GM19467 (cell line): ENCODE results near the gene SELENOH.
A peak's percentile ranks its signal among the peaks of the same experiment; 100 is the strongest.
"Not testable (repeated sequence)": the region's sequence is repeated elsewhere in the genome, so short reads cannot be mapped to it uniquely, and the experiment has no call there.

ENCODE experiments used
- ATAC-seq: cut with Tn5 transposase; IDR thresholded peaks from one replicate; pipeline ENCODE4 v1.9.1; 2021; ENCODE audit warnings: mild to moderate bottlenecking, moderate library complexity; ENCODE audit not compliant: unreplicated experiment

Gene SELENOH, protein sequence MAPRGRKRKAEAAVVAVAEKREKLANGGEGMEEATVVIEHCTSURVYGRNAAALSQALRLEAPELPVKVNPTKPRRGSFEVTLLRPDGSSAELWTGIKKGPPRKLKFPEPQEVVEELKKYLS

DNA sequence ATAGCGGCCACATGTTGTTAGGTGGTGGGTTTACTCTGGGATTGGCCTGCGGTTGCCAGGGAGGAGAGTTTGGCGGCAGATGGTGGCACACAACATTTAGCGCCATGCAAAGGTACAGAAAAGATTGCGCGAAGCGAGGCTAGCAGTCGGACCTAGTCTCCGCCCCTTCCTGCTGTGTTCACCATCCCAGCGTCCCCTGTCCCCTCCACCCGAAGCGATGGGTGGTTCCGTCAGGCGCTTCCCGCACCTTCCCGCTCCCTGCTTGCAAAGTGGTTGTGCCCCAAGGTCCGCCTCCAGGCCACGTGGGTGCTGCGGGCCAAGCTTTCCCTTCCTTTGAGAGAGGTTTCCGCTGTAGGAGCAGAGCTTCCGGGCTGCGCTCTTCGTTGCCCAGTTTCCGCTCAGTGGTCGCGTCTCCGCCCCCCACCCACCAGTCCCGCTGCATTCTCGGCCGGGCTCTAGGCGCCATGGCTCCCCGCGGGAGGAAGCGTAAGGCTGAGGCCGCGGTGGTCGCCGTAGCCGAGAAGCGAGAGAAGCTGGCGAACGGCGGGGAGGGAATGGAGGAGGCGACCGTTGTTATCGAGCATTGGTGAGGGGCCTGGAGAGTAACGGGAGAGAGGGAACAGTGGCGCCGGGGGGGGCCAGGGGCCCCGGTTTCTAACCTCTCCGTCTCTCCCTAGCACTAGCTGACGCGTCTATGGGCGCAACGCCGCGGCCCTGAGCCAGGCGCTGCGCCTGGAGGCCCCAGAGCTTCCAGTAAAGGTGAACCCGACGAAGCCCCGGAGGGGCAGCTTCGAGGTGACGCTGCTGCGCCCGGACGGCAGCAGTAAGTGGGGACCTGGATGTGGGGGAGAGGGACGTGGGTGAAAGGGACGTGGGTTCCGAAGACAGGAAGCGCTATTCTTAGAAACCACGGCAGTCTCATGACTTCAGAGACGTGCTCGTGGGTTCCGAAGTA, at the start of gene SELENOH:
TSS of gene SELENOH (plus strand) at position 360 of the 955 bp plus-strand sequence. CDS start at position 465, 105 bp downstream.
- peak; percentile 90 for ATAC-seq

DNA sequence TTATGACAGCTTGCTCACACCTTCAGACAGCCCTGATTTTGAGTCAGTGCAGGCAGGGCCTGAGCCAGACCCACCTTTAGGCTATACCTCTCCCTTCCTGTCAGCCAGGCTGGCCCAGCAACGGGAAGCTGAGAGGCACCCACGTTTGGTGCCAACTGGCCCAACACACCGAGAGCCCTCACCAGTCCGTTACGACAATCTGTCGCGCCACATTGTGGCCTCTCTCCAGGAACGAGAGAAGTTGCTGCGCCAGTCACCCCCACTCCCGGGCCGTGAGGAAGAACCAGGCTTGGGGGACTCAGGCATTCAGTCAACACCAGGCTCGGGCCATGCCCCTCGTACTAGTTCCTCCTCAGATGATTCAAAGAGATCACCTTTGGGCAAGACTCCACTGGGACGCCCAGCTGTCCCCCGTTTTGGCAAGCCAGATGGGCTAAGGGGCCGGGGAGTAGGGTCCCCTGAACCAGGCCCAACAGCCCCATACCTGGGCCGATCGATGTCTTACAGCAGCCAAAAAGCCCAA, 42.4 kb upstream of the SELENOH start:
- no peak for ATAC-seq

DNA sequence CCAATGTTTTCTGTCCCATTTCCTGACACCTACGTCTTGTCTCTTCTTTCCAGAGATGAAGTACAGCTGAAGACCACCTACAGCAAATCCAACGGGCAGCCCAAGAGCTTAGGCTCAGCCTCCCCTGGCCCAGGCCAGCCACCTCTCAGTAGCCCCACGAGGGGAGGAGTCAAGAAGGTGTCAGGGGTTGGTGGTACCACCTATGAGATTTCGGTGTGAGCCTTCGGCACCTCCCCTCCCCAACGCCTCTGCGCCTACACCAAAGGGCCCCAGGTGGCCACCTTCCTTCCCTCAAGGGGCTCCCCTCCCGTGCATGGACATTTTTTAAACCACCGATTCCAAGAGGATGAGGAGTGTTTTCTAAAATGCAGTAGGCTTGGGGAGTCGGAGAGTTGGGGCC, 41.5 kb upstream of the SELENOH start:
- no peak for ATAC-seq

DNA sequence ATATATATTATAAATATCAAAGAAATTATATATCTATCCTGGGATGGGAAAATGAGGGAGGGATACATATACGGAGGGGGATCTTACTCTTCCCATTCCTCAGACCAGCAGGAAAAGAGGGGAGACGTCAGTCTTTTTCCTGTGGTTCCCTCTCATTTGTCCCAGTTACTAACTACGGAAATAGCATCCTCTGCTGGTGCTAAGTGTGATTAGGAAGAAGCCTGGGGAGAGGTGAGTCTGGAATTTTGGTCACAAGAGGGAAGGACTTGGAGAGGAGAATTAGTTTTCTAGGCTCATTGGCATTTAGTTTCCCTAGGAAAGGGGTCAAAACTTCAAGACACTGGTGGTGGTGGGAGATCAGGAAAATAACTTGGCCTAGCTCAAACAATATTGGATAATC, 40.9 kb upstream of the SELENOH start:
- no peak for ATAC-seq

DNA sequence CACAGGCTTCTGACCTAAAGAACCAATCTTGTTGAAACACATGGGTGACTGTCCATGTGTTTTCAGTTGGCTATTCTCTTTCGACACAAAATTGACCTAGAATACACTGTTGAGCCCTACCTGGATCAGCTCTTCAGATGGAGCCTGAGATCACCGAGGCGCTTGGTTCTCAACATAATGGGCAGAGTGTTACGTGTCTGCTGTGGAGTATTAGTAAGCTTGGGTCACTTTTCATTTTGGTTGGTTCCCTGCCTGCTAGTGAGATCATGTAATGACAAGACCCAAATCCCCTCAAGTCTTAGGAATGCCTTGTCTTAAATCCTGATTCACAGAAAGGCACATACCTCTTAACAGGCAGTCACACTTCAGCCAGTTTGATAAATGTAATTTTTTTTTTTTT, 38.0 kb upstream of the SELENOH start:
- no peak for ATAC-seq

DNA sequence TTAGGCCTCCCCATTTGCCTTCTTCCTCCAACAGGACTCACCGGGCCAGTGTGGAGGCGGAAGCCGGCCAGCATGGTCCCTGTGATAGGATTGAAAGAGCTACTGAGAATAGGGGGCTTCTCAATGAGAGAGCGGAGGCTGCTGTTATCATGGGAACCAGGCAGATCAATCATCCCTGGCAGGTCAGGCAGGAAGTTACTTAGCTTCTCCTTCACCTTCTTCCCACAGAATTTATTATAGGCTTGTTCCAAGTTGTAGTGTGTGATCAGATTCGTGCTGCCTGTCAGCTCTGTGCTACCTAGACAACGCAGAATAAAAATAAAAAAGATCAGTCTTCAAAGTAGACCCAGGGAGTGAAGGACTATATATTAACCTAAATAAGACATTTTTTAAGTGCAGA, 36.4 kb upstream of the SELENOH start:
- ATAC-seq, result no peak

DNA sequence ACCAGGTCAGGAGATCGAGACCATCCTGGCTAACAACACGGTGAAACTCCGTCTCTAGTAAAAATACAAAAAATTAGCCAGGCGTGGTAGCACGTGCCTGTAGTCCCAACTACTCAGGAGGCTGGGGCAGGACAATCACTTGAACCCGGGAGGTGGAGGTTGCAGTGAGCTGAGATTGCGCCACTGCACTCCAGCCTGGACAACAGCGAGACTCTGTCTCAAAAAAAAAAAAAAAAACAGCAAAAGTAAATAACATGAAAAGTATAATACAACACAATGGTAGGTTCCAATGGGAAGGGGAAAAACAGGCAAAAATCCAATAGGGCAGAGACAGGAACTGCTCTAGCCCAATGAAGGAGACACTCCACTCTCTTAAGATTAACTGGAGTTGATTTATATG, 35.9 kb upstream of the SELENOH start:
- ATAC-seq, result not testable (repeated sequence)

DNA sequence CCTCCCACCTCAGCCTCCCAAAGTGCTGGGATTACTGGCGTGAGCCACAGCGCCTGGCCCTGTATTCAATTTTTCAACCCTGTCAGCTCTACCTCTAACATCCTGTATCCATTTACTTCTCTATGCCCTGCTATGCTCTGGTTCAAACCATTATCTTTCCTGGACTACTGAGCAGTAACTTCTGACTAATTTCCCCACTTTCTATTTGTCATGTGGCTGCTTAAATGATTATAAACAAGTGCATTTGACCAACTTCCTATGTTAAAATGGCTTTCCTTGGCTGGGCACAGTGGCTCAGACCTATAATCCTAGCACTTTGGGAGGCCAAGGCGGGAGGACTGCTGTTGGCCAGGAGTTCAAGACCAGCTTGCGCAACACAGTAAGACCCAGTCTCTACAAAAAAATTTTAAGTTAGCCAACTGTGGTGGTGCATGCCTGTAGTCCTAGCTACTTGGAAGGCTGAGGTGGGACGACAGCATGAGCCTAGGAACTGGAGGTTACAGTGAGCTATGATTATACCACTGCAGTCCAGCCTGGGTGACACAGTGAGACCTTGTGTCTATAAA, 31.4 kb upstream of the SELENOH start:
- ATAC-seq, result no peak

DNA sequence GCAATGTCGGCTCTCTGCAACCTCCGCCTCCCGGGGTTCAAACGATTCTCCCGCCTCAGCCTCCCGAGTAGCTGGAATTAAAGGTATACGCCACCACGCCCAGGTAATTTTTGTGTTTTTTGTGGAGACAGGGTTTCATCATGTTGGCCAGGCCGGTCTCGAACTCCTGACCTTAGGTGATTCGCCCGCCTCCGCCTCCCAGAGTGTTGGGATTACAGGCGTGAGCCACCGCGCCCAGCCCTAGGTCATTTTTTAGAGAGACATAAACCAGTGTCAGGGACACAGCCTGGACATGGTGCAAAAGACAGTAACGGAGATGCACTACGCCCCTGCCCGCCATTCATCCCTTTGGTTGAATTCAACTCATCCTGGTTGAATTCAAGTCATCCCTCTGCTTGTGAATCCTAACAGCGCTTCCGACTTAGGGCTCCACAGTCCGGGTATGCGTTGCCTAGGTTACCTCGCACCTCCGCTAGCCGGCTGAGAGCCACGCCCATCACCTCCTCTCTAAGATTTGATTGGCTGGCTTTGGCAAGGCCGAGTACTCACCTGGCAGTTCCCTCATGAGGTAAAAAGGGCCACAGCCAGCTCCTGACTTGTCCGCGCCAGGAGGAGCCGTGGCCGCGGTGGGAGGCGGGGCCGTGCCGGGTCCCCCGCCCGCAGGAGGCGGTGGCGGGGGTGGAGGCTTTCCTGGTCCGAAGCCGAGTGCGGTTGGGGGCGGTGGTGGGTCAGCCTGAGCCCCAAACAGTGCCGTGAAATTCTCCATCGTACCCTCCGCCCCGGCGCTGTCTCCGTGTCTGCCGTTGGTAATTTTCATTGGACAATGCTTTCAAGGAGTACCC, 29.7 kb upstream of the SELENOH start, which contains the start of gene MED19:
TSS of gene MED19 (minus strand) at position 802 of the 842 bp plus-strand sequence. CDS start at position 766, 36 bp downstream.
- ATAC-seq, result peak; percentile 39

DNA sequence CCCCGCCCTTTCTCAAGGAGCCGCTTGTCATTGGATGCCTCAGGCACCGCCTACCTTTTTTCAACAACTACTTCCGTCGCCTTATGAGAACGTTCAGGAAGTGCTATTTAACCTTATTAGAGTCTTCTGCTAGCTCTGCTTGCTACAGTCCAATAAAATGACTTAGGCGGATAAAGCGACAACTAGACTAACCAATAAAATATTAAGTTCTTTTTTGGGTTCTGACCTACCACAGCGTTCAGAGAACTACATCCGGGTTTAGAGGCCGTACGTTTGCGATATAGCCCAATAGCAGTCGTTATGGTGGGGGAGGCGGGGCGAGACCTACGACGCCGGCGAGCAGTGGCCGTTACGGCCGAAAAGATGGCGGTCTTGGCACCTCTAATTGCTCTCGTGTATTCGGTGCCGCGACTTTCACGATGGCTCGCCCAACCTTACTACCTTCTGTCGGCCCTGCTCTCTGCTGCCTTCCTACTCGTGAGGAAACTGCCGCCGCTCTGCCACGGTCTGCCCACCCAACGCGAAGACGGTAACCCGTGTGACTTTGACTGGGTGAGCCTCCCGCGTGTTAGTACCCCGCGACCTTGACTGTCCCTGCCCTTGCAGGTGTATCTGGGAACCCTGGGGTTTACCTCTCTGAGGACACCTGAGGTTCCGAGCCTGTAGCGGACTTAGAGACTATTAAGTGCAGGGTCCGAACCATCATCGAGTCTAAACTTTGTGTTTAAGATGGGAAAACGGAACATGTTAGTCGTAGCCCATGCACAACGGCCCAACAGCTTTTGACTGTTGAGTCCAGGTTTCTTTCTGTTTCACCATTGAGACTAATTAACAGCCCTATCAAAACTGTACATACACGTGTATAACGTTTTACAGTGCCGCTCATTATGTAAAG, 28.8 kb upstream of the SELENOH start, which contains the start of gene TMX2:
TSS of gene TMX2 (plus strand) at position 338 of the 895 bp plus-strand sequence. CDS start at position 364, 26 bp downstream.
- ATAC-seq, result peak; percentile 96

DNA sequence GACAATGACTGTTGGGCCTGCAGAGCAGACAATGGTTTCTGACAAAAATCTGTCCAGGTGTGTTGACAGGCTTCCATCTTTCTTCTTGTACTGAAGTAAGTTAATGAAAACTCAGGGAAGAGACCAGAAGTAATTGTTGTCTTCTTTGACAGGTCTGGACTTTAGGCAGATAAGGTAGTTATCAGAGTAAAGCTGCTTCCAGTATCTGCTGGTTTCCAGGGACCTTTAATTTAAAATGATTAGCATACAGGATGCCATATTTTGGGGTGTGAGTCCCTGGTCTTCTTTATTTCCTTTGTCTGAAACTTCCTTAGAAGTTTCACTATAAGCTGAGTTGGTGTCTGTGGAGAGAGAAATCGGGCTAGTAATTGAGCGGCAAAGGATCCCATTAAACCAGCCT, 27.5 kb upstream of the SELENOH start:
- no peak for ATAC-seq

DNA sequence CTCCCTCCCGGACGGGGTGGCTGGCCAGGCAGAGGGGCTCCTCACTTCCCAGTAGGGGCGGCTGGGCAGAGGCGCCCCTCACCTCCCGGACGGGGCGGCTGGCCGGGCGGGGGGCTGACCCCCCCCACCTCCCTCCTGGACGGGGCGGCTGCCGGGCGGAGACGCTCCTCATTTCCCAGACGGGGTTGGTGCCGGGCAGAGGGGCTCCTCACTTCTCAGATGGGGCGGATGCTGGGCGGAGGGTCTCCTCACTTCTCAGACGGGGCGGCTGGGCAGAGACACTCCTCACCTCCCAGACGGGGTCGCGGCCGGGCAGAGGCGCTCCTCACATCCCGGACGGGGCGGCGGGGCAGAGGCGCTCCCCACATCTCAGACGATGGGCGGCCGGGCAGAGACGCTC, 24.6 kb upstream of the SELENOH start:
- ATAC-seq, result not testable (repeated sequence)

DNA sequence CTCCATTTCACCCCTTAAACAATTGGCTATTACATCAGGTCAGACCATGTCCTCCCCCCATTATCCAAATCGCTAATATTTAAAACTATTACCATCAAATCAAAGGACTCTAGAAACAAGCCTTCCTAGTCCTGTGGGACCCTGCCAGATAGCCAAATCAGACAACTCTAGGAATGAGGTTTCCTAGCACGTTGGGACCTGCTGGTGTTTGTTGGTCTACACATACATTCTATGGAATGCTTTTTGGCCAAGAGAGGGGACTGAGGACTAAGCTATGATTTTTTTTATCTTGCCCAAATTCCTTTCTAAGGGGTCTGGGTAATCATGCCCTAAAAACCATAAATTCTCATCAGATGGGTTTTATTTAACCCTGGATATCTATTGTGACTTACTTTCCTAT, 14.1 kb upstream of the SELENOH start:
- ATAC-seq, result no peak

DNA sequence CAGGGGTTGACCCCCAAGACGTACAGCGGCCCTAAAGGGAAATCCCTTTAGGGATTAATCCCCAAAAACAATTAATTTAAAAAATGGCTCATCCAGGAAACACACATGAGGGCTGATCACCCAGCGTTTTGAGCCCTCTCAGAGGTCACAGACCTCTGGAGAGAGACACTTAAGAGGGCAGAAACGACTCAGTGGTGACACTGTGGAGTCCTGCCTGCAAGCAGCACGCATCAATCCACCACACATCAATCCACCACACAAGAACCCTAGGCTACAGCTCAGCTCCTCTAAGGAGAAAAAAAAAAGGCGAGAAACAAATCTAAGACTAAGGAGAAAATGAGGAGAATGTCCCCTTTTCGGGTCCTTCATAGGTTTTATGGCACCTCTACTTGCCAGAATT, 12.5 kb upstream of the SELENOH start:
- ATAC-seq, result no peak

DNA sequence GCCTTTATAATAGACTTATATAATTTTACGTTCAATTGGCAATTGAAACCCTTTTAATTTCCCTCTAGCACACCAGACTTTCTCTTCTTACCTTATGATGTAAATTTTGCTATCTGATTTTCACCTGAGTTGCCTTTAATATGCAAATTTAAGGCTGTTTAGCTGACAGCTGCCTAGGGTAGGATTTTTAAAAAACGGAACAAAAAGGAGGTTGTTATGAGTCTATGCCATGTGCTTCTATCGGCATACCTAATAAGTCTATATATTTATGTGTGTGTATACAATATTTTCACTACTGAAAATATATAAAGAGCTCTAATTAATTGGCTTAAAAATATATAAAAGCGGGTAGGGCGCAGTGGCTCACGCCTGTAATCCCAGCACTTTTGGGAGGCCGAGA, 11.8 kb upstream of the SELENOH start:
- ATAC-seq, result no peak

DNA sequence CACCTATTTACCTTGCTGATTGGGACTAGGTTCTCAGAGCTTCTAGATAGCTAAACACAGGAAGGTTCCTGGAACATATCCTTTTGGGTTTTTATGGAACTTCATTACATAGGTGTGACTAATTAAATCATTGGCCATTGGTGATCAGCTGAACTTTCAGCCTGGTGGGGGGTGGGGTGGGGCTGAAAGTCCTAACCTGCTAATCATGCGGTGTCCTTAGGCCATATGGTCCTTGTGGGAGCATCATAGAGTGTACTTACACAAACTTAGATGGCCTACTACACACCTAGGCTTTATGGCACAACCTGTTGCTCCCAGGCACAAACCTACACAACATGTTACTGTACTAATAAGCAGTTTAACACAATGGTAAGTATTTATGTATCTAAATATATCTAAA, 8.6 kb upstream of the SELENOH start:
- ATAC-seq, result no peak

DNA sequence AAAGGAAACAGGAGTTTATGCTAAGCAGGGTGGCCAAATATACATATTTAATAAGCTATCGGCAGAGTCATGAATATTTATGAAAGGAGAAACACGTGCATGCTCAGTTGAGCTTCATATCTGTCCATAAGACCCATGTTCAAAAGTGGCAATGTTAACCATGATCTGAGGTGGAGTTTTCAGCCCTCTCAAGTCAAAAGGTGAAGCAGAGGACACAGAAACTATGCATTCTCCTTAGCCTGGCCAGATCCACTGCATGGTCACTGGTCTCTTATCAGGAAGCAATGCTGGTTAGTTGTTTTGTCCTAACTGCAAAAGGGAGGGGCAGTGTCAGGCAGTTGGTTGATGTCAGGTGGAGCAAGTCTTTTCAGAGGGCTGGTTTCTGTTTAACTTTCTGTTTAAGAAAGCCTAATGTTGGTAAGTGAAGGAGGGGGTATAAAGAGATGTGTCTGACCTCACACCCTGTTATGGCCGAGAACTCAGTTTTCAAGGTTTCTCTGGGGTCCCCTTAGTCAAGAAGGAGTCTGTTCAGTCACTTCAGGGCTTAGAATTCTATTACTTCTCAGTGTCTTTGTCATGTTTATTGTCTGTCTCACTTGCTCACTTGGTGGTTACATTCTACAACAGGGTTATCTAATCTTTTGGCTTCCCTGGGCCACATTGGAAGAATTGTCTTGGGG, 5.5 kb upstream of the SELENOH start:
- ATAC-seq, result no peak

DNA sequence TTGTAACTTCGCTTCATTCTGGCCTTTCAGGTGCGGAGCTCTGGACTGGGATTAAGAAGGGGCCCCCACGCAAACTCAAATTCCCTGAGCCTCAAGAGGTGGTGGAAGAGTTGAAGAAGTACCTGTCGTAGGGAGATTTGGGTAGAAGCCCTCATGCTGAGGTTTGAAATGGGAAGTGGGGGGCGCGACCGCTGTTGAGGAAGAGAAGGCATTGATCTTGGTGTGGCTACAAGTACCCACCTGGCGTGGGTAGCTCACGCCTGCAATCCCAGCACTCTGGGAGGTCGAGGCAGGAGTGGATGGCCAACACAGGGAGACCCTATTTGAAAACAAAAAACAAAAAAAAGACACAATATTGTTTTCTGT, 779 bp downstream of the SELENOH start:
- no peak for ATAC-seq

DNA sequence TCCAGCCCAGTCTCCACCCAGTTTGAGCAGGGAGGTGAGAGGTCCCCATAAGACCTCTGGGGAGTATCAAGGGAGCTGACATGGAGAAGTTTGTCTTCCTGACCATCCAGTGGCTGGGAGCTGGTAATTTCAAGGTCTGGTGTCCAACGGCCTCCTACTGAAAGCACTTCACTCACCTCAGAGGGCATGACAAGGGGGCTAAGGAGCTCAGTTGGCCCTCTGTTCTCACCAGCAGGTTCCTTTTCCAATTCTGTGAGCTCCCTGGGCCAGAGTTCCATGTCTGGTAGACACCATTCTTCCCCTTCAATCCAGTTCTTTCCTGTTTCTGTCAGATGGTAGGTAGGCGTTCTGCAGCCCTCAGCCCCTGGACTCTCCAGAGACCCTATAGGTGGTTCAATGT, 3.1 kb downstream of the SELENOH start:
- no peak for ATAC-seq
